GM12873 (cell line): ENCODE results near the gene SMG6.
A peak's percentile ranks its signal among the peaks of the same experiment; 100 is the strongest.

Experiments used
- TF ChIP-seq, protein P1 (sequence below): IDR thresholded peaks from 2 replicates; pipeline ENCODE4 v1.5.1; 2012; ENCODE audit warnings: low read depth, mild to moderate bottlenecking, moderate library complexity, low read length, control low read depth; ENCODE audit not compliant: insufficient read depth; ENCODE audit errors: missing control alignments

The SMG6 gene

GRCh38 chr17:2055292-2056205 lies 248.0 kb downstream of the SMG6 start:
- TF ChIP-seq, protein P1, sequence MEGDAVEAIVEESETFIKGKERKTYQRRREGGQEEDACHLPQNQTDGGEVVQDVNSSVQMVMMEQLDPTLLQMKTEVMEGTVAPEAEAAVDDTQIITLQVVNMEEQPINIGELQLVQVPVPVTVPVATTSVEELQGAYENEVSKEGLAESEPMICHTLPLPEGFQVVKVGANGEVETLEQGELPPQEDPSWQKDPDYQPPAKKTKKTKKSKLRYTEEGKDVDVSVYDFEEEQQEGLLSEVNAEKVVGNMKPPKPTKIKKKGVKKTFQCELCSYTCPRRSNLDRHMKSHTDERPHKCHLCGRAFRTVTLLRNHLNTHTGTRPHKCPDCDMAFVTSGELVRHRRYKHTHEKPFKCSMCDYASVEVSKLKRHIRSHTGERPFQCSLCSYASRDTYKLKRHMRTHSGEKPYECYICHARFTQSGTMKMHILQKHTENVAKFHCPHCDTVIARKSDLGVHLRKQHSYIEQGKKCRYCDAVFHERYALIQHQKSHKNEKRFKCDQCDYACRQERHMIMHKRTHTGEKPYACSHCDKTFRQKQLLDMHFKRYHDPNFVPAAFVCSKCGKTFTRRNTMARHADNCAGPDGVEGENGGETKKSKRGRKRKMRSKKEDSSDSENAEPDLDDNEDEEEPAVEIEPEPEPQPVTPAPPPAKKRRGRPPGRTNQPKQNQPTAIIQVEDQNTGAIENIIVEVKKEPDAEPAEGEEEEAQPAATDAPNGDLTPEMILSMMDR: no peak

DNA sequence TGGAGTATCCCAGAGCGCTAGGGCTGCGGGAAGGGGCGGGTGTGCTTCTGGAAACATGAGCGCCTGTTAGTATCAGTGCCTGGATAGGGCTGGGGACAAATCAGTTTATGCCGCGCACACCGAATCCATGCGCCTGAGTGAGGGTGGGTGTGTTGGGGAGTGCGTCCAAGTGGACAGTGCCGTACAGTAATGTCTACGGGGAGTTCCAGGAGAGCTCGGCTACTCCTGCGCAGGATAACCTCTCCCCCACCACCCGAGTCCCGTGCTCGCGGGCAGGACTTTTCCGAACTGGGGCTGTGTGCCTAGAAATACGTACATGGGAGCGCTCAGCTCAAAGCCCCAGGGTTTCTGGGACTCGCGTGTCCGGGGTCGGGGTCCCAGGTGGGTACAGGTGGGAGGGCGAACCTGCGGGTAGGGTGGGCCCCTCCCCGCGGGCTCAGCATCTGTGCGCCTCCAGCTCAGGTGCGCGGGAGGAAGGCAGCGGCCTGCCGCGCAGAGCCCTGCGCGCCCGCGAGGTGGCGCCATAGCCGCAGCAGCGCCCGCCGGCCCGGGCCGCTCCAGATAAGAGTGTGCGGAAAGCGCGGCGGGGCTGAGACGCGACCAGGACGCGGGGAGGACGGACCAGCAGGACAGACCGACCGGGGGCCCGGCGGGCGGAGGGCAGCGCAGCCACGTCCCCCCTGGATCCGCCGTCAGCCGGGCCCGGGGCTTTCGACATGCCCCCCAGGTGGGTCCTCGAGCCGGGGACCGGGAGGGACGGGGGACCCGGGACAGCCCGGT lies 248.9 kb downstream of the SMG6 start, which contains the start of gene HIC1:
TSS of gene HIC1 (plus strand) at position 592 of the 780 bp plus-strand sequence. CDS start 1,588 bp downstream, outside the sequence.
- TF ChIP-seq, protein P1: peak; percentile 87

GRCh38 chr17:2054262-2054511 lies 249.4 kb downstream of the SMG6 start:
- TF ChIP-seq, protein P1: no peak

GRCh38 chr17:2053380-2054261 lies 250.0 kb downstream of the SMG6 start:
- TF ChIP-seq, protein P1: peak; percentile 76

DNA sequence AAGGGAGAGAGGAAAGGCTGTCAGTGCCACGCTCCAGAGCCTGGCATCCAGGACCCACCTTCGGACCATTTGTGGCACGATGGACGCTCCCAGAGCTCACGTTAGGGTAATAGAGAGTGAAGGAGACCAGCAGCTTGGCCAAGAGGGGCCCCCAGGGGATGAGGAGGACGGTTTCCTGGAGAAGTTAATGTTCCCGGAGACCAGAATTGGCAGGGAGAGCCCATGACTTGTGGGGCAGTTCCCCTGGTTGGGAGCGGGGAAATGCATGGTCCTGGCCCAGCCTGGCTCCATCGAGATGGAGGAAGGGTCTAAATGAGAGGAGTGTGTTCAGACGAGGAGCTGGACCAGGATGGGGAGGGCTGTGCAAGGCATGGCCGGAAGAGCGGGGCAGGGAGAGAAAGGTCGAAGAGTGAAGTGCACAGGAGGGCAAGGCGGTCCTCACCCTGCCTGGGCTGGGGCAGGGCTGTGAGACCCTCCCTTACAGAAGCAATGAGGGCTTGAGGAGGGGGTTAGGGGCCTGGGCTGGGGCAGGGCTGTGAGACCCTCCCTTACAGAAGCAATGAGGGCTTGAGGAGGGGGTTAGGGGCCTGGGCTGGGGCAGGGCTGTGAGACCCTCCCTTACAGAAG lies 251.5 kb downstream of the SMG6 start:
- TF ChIP-seq, protein P1: no peak

GRCh38 chr17:2051061-2051932 lies 252.3 kb downstream of the SMG6 start:
- TF ChIP-seq, protein P1: no peak
